GM12874 (cell line): ENCODE results near the gene PIN1.

ENCODE experiments used
- CTCF ChIP-seq: IDR thresholded peaks from 2 replicates; pipeline ENCODE4 v1.5.1; 2011; ENCODE audit warnings: low read depth, mild to moderate bottlenecking, control low read depth, low read length, moderate library complexity; ENCODE audit not compliant: insufficient read depth

Gene PIN1

GRCh38 chr19:9842834-9843625 is 7.9 kb downstream of the PIN1 start:
- TF ChIP-seq CTCF, result no peak

GRCh38 chr19:9847087-9847671 is 12.1 kb downstream of the PIN1 start:
- TF ChIP-seq CTCF, result no peak

GRCh38 chr19:9848060-9848459 is 12.9 kb downstream of the PIN1 start:
- peak; percentile 49 for TF ChIP-seq CTCF

- no peak for TF ChIP-seq CTCF
These were observed 13.6 kb downstream of the PIN1 start for GRCh38 chr19:9848762-9849161.

GRCh38 chr19:9849791-9850190 is 14.7 kb downstream of the PIN1 start:
- no peak for TF ChIP-seq CTCF

GRCh38 chr19:9850235-9850959 is 15.3 kb downstream of the PIN1 start:
- TF ChIP-seq CTCF, result no peak

GRCh38 chr19:9854282-9854846 is 19.2 kb downstream of the PIN1 start:
- no peak for TF ChIP-seq CTCF
